Measurements from ENCODE around the gene CYP26B1. TPM values are rescaled to one million over a fixed set of nuclear protein-coding genes. Genes with fewer than 3 reads are reported as not detected.

CYP26B1 gene
- total RNA-seq, 2 donors from 2014 or later = 0.91 to 68.2 TPM

DNA sequence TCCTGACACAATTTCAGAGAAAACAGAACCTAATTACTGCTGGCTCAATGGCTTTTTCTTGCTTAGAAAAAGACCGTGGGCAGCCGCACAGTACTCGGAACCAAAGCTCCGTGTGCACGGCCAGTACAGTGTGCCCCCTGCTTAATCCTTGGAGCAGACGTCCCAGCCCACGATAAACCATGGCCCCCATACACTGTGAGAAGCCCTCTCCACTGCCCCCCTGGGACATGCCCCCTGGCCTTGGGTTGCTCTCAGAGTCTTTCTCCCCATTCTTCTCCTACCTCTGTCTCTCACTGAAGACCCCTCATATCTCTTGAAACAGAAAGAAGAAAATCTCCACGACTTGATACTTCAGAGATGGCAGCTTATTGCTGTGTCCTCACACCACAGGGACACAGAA is 44.0 kb downstream of the CYP26B1 start:
- intact Hi-C loops (cut with DNase I) = no loop called here
- DNase-seq (ENCODE audit: low spot score) = no peak
- Histone ChIP-seq H3K9me3 (no peaks in the 10 kb centered on the region), H3K4me1 (replicated peaks) (no peaks in the 10 kb centered on the region), H3K4me3 (no peak overlapping the region), H3K36me3 (no peaks in the 10 kb centered on the region), H3K27me3 (replicated peaks; ENCODE audit: insufficient read depth) (no peaks in the 10 kb centered on the region), H3K27ac (no peak overlapping the region)
- no peak for TF ChIP-seq POLR2A (IDR thresholded peaks at IDR 0.05)
- TF ChIP-seq, protein P1, sequence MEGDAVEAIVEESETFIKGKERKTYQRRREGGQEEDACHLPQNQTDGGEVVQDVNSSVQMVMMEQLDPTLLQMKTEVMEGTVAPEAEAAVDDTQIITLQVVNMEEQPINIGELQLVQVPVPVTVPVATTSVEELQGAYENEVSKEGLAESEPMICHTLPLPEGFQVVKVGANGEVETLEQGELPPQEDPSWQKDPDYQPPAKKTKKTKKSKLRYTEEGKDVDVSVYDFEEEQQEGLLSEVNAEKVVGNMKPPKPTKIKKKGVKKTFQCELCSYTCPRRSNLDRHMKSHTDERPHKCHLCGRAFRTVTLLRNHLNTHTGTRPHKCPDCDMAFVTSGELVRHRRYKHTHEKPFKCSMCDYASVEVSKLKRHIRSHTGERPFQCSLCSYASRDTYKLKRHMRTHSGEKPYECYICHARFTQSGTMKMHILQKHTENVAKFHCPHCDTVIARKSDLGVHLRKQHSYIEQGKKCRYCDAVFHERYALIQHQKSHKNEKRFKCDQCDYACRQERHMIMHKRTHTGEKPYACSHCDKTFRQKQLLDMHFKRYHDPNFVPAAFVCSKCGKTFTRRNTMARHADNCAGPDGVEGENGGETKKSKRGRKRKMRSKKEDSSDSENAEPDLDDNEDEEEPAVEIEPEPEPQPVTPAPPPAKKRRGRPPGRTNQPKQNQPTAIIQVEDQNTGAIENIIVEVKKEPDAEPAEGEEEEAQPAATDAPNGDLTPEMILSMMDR (IDR thresholded peaks at IDR 0.05) = no peak
- TF ChIP-seq POLR2AphosphoS5 (IDR thresholded peaks at IDR 0.05) = no peak
- 93% methylated on average over 8 of the region's 8 CpGs for WGBS

GRCh38 chr2:72103161-72103560 is 44.5 kb downstream of the CYP26B1 start:
- TF ChIP-seq, protein P1 (IDR thresholded peaks at IDR 0.05) = no peak
- TF ChIP-seq POLR2A (IDR thresholded peaks at IDR 0.05) (no peak), POLR2AphosphoS5 (IDR thresholded peaks at IDR 0.05) (no peak)
- Histone ChIP-seq H3K27me3 (replicated peaks; ENCODE audit: insufficient read depth) (no peaks in the 10 kb centered on the region), H3K9me3 (no peaks in the 10 kb centered on the region), H3K4me3 (no peak overlapping the region), H3K36me3 (no peaks in the 10 kb centered on the region), H3K27ac (no peak overlapping the region), H3K4me1 (replicated peaks) (no peaks in the 10 kb centered on the region)
- no peak for DNase-seq (ENCODE audit: low spot score)
- WGBS = 65% methylated on average over 5 of the region's 5 CpGs
- intact Hi-C loops (cut with DNase I) = no loop called here

DNA sequence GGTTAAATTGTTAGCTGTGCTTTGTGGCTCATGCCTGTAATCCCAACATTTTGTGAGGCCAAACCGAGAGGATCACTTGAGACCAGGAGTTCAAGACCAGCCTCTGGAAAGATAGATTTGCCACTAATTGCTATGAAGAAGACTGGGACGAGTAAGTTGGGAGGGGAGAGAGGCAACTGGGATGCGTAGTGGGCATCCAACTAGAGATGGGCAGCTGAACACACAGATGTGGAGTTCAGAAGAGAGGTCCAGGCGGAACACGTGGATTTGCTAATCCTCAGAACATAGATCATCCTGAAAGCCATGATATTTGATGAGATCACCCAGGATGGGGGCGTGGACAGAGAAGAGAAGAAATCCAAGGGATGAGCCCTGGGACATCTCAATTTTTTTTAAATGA is 48.7 kb downstream of the CYP26B1 start:
- Histone ChIP-seq H3K27me3 (replicated peaks; ENCODE audit: insufficient read depth) (no peaks in the 10 kb centered on the region), H3K4me1 (replicated peaks) (no peaks in the 10 kb centered on the region), H3K36me3 (no peaks in the 10 kb centered on the region), H3K9me3 (no peaks in the 10 kb centered on the region), H3K27ac (no peak overlapping the region), H3K4me3 (no peak overlapping the region)
- DNase-seq (ENCODE audit: low spot score) = no peak
- WGBS = 86% methylated on average over 6 of the region's 6 CpGs
- intact Hi-C loops (cut with DNase I) = no loop called here
- TF ChIP-seq POLR2AphosphoS5 (IDR thresholded peaks at IDR 0.05) (no peak), POLR2A (IDR thresholded peaks at IDR 0.05) (no peak)
- TF ChIP-seq, protein P1 (IDR thresholded peaks at IDR 0.05) = no peak

GRCh38 chr2:72097276-72097675 is 50.4 kb downstream of the CYP26B1 start:
- Histone ChIP-seq H3K4me3 (no peak overlapping the region), H3K27ac (no peak overlapping the region), H3K36me3 (no peaks in the 10 kb centered on the region), H3K9me3 (no peaks in the 10 kb centered on the region), H3K27me3 (replicated peaks; ENCODE audit: insufficient read depth) (no peaks in the 10 kb centered on the region), H3K4me1 (replicated peaks) (no peaks in the 10 kb centered on the region)
- 97% methylated on average over 8 of the region's 8 CpGs for WGBS
- intact Hi-C loops (cut with DNase I) = no loop called here
- DNase-seq (ENCODE audit: low spot score) = no peak
- TF ChIP-seq, protein P1 (IDR thresholded peaks at IDR 0.05) = no peak
- TF ChIP-seq POLR2AphosphoS5 (IDR thresholded peaks at IDR 0.05) (no peak), POLR2A (IDR thresholded peaks at IDR 0.05) (no peak)

DNA sequence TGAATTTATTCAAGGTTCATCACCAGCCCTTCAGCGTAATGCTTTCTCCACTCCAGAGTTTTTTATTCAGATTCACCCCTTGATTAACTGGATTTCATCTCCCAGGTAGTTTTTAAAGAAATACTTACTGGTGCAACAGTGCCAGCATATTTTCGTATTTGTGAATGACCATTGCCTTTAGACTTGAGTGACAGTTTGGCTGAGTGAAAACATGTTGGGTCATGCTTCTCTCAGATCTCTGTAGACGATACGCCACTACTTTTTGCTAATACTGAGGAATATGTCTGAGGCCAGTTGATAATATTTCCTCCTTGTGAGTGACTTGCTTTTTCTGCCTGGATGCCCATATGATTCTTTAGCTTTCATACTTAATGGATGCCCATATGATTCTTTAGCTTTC is 51.5 kb downstream of the CYP26B1 start:
- Histone ChIP-seq H3K4me1 (replicated peaks) (no peaks in the 10 kb centered on the region), H3K4me3 (no peak overlapping the region), H3K27ac (no peak overlapping the region), H3K9me3 (no peaks in the 10 kb centered on the region), H3K27me3 (replicated peaks; ENCODE audit: insufficient read depth) (no peaks in the 10 kb centered on the region), H3K36me3 (no peaks in the 10 kb centered on the region)
- no peak for TF ChIP-seq POLR2AphosphoS5 (IDR thresholded peaks at IDR 0.05)
- TF ChIP-seq, protein P1 (IDR thresholded peaks at IDR 0.05) = no peak
- TF ChIP-seq POLR2A (IDR thresholded peaks at IDR 0.05) = no peak
- intact Hi-C loops (cut with DNase I) = no loop called here
- WGBS = 74% methylated on average over 4 of the region's 4 CpGs
- DNase-seq (ENCODE audit: low spot score) = no peak

Measured in prostate gland (tissue), 2 donors.